ENCODE measurements around the gene FBXL16. TPM values are rescaled to one million over a fixed set of nuclear protein-coding genes. Genes with fewer than 3 reads are reported as not detected.

The FBXL16 gene
- total and polyA plus RNA-seq, 4 donors, result 7.4 to 76.0 (median 43.4) TPM

- no peak overlapping the region for H3K4me3 ChIP-seq (ENCODE audit: low read depth, low read length)
- WGBS (ENCODE audit: insufficient coverage), result under 1% methylated on average over 74 of the region's 80 CpGs
- no peak overlapping the region for H3K27ac ChIP-seq (ENCODE audit: low read depth, low read length)
- DNase-seq (ENCODE audit: low read depth in 4 of 6, low spot score in 6 of 6), result peak in 2 of 6 donors; percentile 77 to 79
- no peaks in the 10 kb centered on the region for H3K9me3 ChIP-seq (ENCODE audit: control insufficient read depth, insufficient read depth, low read length)
- H3K4me1 ChIP-seq (ENCODE audit: control insufficient read depth, insufficient read depth, low read length), result peaks cover 49% of the 10 kb centered on the region
- H3K36me3 ChIP-seq (ENCODE audit: control insufficient read depth, insufficient read depth, low read length), result peaks cover 66% of the 10 kb centered on the region
- no peaks in the 10 kb centered on the region for H3K27me3 ChIP-seq (ENCODE audit: control insufficient read depth, insufficient read depth, low read length)
Observed at GRCh38 chr16:728131-728889, 22.7 kb upstream of the FBXL16 start.

- Histone ChIP-seq H3K4me1 (ENCODE audit: control insufficient read depth, insufficient read depth, low read length) (peaks cover 58% of the 10 kb centered on the region), H3K27ac (ENCODE audit: low read depth, low read length) (no peak overlapping the region), H3K9me3 (ENCODE audit: control insufficient read depth, insufficient read depth, low read length) (no peaks in the 10 kb centered on the region), H3K4me3 (ENCODE audit: low read depth, low read length) (peak overlapping the region; percentile 59), H3K36me3 (ENCODE audit: control insufficient read depth, insufficient read depth, low read length) (peaks cover 66% of the 10 kb centered on the region), H3K27me3 (ENCODE audit: control insufficient read depth, insufficient read depth, low read length) (no peaks in the 10 kb centered on the region)
- DNase-seq (ENCODE audit: low read depth in 4 of 6, low spot score in 6 of 6), result peak in 2 of 6 donors; percentile 19 to 31
- under 1% methylated on average over 61 of the region's 61 CpGs for WGBS (ENCODE audit: insufficient coverage)
Observed at GRCh38 chr16:727291-727977, 21.8 kb upstream of the FBXL16 start.

- H3K27me3 ChIP-seq (ENCODE audit: control insufficient read depth, insufficient read depth, low read length), result no peaks in the 10 kb centered on the region
- no peaks in the 10 kb centered on the region for H3K9me3 ChIP-seq (ENCODE audit: control insufficient read depth, insufficient read depth, low read length)
- H3K27ac ChIP-seq (ENCODE audit: low read depth, low read length), result no peak within 1 kb of the TSS
- WGBS (ENCODE audit: insufficient coverage), result 1% methylated on average over 85 of the region's 88 CpGs
- H3K4me3 ChIP-seq (ENCODE audit: low read depth, low read length), result peak within 1 kb of the TSS; percentile 59
- H3K36me3 ChIP-seq (ENCODE audit: control insufficient read depth, insufficient read depth, low read length), result peaks cover 66% of the 10 kb centered on the region
- peaks cover 65% of the 10 kb centered on the region for H3K4me1 ChIP-seq (ENCODE audit: control insufficient read depth, insufficient read depth, low read length)
- peak in 2 of 6 donors; percentile 68 to 81 for DNase-seq (ENCODE audit: low read depth in 4 of 6, low spot score in 6 of 6)
Observed at GRCh38 chr16:726438-727290, 21.1 kb upstream of the FBXL16 start, which contains the start of the genes CCDC78 and HAGHL. Gene CCDC78, minus strand, starts transcription at chr16:726443. Its CDS starts 76 bp downstream, at chr16:726367. Gene HAGHL, plus strand, starts transcription at chr16:727106. Its CDS starts 404 bp downstream, at chr16:727510.

GRCh38 chr16:726188-726437 lies 20.5 kb upstream of the FBXL16 start:
- WGBS (ENCODE audit: insufficient coverage), result 21% methylated on average over 9 of the region's 9 CpGs
- no peaks in the 10 kb centered on the region for H3K9me3 ChIP-seq (ENCODE audit: control insufficient read depth, insufficient read depth, low read length)
- no peak overlapping the region for H3K27ac ChIP-seq (ENCODE audit: low read depth, low read length)
- no peak for DNase-seq (ENCODE audit: low read depth in 4 of 6, low spot score in 6 of 6)
- peaks cover 63% of the 10 kb centered on the region for H3K36me3 ChIP-seq (ENCODE audit: control insufficient read depth, insufficient read depth, low read length)
- no peak overlapping the region for H3K4me3 ChIP-seq (ENCODE audit: low read depth, low read length)
- no peaks in the 10 kb centered on the region for H3K27me3 ChIP-seq (ENCODE audit: control insufficient read depth, insufficient read depth, low read length)
- peaks cover 68% of the 10 kb centered on the region for H3K4me1 ChIP-seq (ENCODE audit: control insufficient read depth, insufficient read depth, low read length)

GRCh38 chr16:725463-726187 lies 20.0 kb upstream of the FBXL16 start:
- Histone ChIP-seq H3K4me1 (ENCODE audit: control insufficient read depth, insufficient read depth, low read length) (peaks cover 70% of the 10 kb centered on the region), H3K27me3 (ENCODE audit: control insufficient read depth, insufficient read depth, low read length) (no peaks in the 10 kb centered on the region), H3K4me3 (ENCODE audit: low read depth, low read length) (no peak overlapping the region), H3K9me3 (ENCODE audit: control insufficient read depth, insufficient read depth, low read length) (no peaks in the 10 kb centered on the region), H3K36me3 (ENCODE audit: control insufficient read depth, insufficient read depth, low read length) (peaks cover 58% of the 10 kb centered on the region), H3K27ac (ENCODE audit: low read depth, low read length) (no peak overlapping the region)
- no peak for DNase-seq (ENCODE audit: low read depth in 4 of 6, low spot score in 6 of 6)
- 79% methylated on average over 19 of the region's 23 CpGs for WGBS (ENCODE audit: insufficient coverage)

GRCh38 chr16:725041-725376 lies 19.4 kb upstream of the FBXL16 start:
- no peak for DNase-seq (ENCODE audit: low read depth in 4 of 6, low spot score in 6 of 6)
- Histone ChIP-seq H3K27me3 (ENCODE audit: control insufficient read depth, insufficient read depth, low read length) (no peaks in the 10 kb centered on the region), H3K4me1 (ENCODE audit: control insufficient read depth, insufficient read depth, low read length) (peaks cover 76% of the 10 kb centered on the region), H3K4me3 (ENCODE audit: low read depth, low read length) (no peak overlapping the region), H3K9me3 (ENCODE audit: control insufficient read depth, insufficient read depth, low read length) (no peaks in the 10 kb centered on the region), H3K36me3 (ENCODE audit: control insufficient read depth, insufficient read depth, low read length) (peaks cover 52% of the 10 kb centered on the region), H3K27ac (ENCODE audit: low read depth, low read length) (no peak overlapping the region)
- WGBS (ENCODE audit: insufficient coverage), result 81% methylated on average over 7 of the region's 7 CpGs

- Histone ChIP-seq H3K27me3 (ENCODE audit: control insufficient read depth, insufficient read depth, low read length) (no peaks in the 10 kb centered on the region), H3K36me3 (ENCODE audit: control insufficient read depth, insufficient read depth, low read length) (peaks cover 46% of the 10 kb centered on the region), H3K4me1 (ENCODE audit: control insufficient read depth, insufficient read depth, low read length) (peaks cover 77% of the 10 kb centered on the region), H3K27ac (ENCODE audit: low read depth, low read length) (no peak overlapping the region), H3K4me3 (ENCODE audit: low read depth, low read length) (no peak overlapping the region), H3K9me3 (ENCODE audit: control insufficient read depth, insufficient read depth, low read length) (no peaks in the 10 kb centered on the region)
- WGBS (ENCODE audit: insufficient coverage), result 68% methylated on average over 29 of the region's 29 CpGs
- DNase-seq (ENCODE audit: low read depth in 4 of 6, low spot score in 6 of 6), result no peak
Observed at GRCh38 chr16:724188-725040, 18.8 kb upstream of the FBXL16 start.

- H3K4me3 ChIP-seq (ENCODE audit: low read depth, low read length), result no peak overlapping the region
- H3K4me1 ChIP-seq (ENCODE audit: control insufficient read depth, insufficient read depth, low read length), result peaks cover 79% of the 10 kb centered on the region
- no peaks in the 10 kb centered on the region for H3K27me3 ChIP-seq (ENCODE audit: control insufficient read depth, insufficient read depth, low read length)
- H3K36me3 ChIP-seq (ENCODE audit: control insufficient read depth, insufficient read depth, low read length), result peaks cover 48% of the 10 kb centered on the region
- DNase-seq (ENCODE audit: low read depth in 4 of 6, low spot score in 6 of 6), result no peak
- WGBS (ENCODE audit: insufficient coverage), result 88% methylated on average over 8 of the region's 9 CpGs
- no peak overlapping the region for H3K27ac ChIP-seq (ENCODE audit: low read depth, low read length)
- no peaks in the 10 kb centered on the region for H3K9me3 ChIP-seq (ENCODE audit: control insufficient read depth, insufficient read depth, low read length)
Observed at GRCh38 chr16:723695-724094, 18.1 kb upstream of the FBXL16 start.
